ENCODE measurements around the gene CDK6.

CDK6 gene

DNA sequence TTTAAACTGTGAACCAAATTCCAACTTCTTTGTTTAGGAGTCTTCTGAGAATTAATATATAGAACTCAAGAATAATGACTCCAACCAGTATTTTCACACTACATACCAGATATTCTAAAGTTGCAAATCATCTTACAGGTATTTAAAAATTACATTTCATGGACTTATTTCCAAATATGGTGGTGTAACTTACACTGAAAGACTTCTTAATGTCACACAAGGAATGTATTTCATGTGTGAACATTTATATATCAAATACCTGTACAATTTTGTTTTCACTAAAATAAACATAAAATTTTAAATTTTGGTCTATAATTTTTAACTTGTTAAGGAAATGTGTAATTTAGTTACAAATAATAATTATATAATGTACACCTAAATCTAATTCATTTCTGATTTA, 2.6 kb upstream of the CDK6 start:
- Histone ChIP-seq H3K79me2 (ENCODE audit: insufficient read depth, low read length) (no peaks in the 10 kb centered on the region), H3K4me2 (ENCODE audit: low read length) (no peak overlapping the region), H3K9me2 (ENCODE audit: low read depth, low read length) (no peaks in the 10 kb centered on the region), H3K27me3 (ENCODE audit: insufficient read depth, low read length) (no peaks in the 10 kb centered on the region), H3K4me1 (ENCODE audit: insufficient read depth, low read length, severe bottlenecking) (peaks cover 8% of the 10 kb centered on the region), H3F3A (ENCODE audit: insufficient read depth, low read length) (peaks cover 10% of the 10 kb centered on the region; the same call in 1 of the 2 replicates), H3K9ac (ENCODE audit: low read length) (no peak overlapping the region), H3K27ac (ENCODE audit: low read depth, low read length, poor library complexity, severe bottlenecking) (no peak overlapping the region), H3K9me3 (ENCODE audit: low read length) (no peaks in the 10 kb centered on the region), H3K36me3 (ENCODE audit: insufficient read depth, low read length) (no peaks in the 10 kb centered on the region), H2AFZ (ENCODE audit: low read length) (no peak overlapping the region), H4K20me1 (ENCODE audit: insufficient read depth, low read length) (no peaks in the 10 kb centered on the region), H3K4me3 (ENCODE audit: low read depth, low read length, poor library complexity, severe bottlenecking) (no peak overlapping the region)
- TF ChIP-seq, protein P1, sequence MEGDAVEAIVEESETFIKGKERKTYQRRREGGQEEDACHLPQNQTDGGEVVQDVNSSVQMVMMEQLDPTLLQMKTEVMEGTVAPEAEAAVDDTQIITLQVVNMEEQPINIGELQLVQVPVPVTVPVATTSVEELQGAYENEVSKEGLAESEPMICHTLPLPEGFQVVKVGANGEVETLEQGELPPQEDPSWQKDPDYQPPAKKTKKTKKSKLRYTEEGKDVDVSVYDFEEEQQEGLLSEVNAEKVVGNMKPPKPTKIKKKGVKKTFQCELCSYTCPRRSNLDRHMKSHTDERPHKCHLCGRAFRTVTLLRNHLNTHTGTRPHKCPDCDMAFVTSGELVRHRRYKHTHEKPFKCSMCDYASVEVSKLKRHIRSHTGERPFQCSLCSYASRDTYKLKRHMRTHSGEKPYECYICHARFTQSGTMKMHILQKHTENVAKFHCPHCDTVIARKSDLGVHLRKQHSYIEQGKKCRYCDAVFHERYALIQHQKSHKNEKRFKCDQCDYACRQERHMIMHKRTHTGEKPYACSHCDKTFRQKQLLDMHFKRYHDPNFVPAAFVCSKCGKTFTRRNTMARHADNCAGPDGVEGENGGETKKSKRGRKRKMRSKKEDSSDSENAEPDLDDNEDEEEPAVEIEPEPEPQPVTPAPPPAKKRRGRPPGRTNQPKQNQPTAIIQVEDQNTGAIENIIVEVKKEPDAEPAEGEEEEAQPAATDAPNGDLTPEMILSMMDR (IDR thresholded peaks at IDR 0.05; ENCODE audit: low read length): no peak
- no peak for TF ChIP-seq EZH2 (IDR thresholded peaks at IDR 0.05; ENCODE audit: borderline replicate concordance, low read length)

GRCh38 chr7:92837000-92837749, 802 bp upstream of the CDK6 start:
- H3K4me2 ChIP-seq (ENCODE audit: low read length): peak overlapping the region; percentile 86
- peaks cover 5% of the 10 kb centered on the region for H3K36me3 ChIP-seq (ENCODE audit: insufficient read depth, low read length)
- H3K9ac ChIP-seq (ENCODE audit: low read length): peak overlapping the region; percentile 64; the same call in 1 of the 2 replicates
- 0 out of 2 replicates have a peak overlapping the region, but pooled peaks have one; percentile 52 for H2AFZ ChIP-seq (ENCODE audit: low read length)
- no peaks in the 10 kb centered on the region for H4K20me1 ChIP-seq (ENCODE audit: insufficient read depth, low read length)
- H3K27ac ChIP-seq (ENCODE audit: low read depth, low read length, poor library complexity, severe bottlenecking): no peak overlapping the region
- no peaks in the 10 kb centered on the region for H3K9me2 ChIP-seq (ENCODE audit: low read depth, low read length)
- no peaks in the 10 kb centered on the region for H3K27me3 ChIP-seq (ENCODE audit: insufficient read depth, low read length)
- H3K4me3 ChIP-seq (ENCODE audit: low read depth, low read length, poor library complexity, severe bottlenecking): peak overlapping the region; percentile 80
- H3K79me2 ChIP-seq (ENCODE audit: insufficient read depth, low read length): peaks cover 5% of the 10 kb centered on the region
- H3K4me1 ChIP-seq (ENCODE audit: insufficient read depth, low read length, severe bottlenecking): peaks cover 13% of the 10 kb centered on the region
- peaks cover 10% of the 10 kb centered on the region; the same call in 1 of the 2 replicates for H3F3A ChIP-seq (ENCODE audit: insufficient read depth, low read length)
- TF ChIP-seq, protein P1 (IDR thresholded peaks at IDR 0.05; ENCODE audit: low read length): no peak
- no peak for TF ChIP-seq EZH2 (IDR thresholded peaks at IDR 0.05; ENCODE audit: borderline replicate concordance, low read length)
- H3K9me3 ChIP-seq (ENCODE audit: low read length): no peaks in the 10 kb centered on the region

DNA sequence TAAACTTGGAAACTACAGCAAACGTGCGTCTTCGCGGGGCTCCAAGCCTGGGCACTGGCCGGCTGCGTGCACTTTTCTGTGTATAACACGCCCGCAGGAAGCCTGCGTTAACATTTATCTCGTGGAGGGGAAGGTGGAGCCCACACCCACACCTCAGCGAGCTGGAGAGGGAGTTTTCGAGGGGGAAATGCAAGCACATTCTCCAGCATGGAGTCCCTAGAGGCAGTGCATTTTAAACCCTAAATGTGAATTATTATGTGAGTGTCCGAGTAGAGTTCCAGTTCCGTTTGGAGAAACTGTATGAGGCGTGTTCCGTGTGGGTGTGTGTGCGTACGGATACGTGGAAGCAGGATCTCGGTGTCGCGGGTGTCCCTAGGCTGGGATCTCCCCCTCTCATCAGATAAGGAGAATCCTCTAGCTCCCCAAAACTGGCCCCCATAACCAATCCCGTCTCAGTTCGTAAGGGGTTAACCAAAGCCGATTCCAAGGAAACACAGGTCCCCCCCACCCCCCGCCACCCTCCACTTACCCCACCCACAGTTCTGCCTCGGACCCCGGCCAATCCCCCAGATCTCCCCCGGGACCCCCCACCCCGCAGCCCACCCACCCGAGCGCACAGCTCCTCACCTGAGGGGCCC, 403 bp downstream of the CDK6 start:
- Histone ChIP-seq H3K9me2 (ENCODE audit: low read depth, low read length) (no peaks in the 10 kb centered on the region), H3K27me3 (ENCODE audit: insufficient read depth, low read length) (no peaks in the 10 kb centered on the region), H3K4me3 (ENCODE audit: low read depth, low read length, poor library complexity, severe bottlenecking) (peak overlapping the region; percentile 80), H3F3A (ENCODE audit: insufficient read depth, low read length) (peaks cover 10% of the 10 kb centered on the region; the same call in 1 of the 2 replicates), H3K27ac (ENCODE audit: low read depth, low read length, poor library complexity, severe bottlenecking) (peak overlapping the region; percentile 90), H4K20me1 (ENCODE audit: insufficient read depth, low read length) (no peaks in the 10 kb centered on the region), H3K4me2 (ENCODE audit: low read length) (peak overlapping the region; percentile 86), H3K79me2 (ENCODE audit: insufficient read depth, low read length) (peaks cover 17% of the 10 kb centered on the region), H3K4me1 (ENCODE audit: insufficient read depth, low read length, severe bottlenecking) (peaks cover 26% of the 10 kb centered on the region), H3K36me3 (ENCODE audit: insufficient read depth, low read length) (peaks cover 17% of the 10 kb centered on the region), H3K9me3 (ENCODE audit: low read length) (no peaks in the 10 kb centered on the region), H3K9ac (ENCODE audit: low read length) (peak overlapping the region; percentile 64), H2AFZ (ENCODE audit: low read length) (no peak overlapping the region)
- no peak for TF ChIP-seq EZH2 (IDR thresholded peaks at IDR 0.05; ENCODE audit: borderline replicate concordance, low read length)
- TF ChIP-seq, protein P1 (IDR thresholded peaks at IDR 0.05; ENCODE audit: low read length): 0 out of 2 replicates have a peak, but pooled peaks have one; percentile 2

Data from OCI-LY1 (cell line).